HPDE6-E6E7 (cell line): ENCODE data around the gene STAMBPL1.
"Not testable (repeated sequence)": the region's sequence is repeated elsewhere in the genome, so short reads cannot be mapped to it uniquely, and the experiment has no call there.

Experiments
- DNase-seq: peaks from one replicate; pipeline ENCODE4 v3.0.0; 2011; ENCODE audit warnings: missing footprints; ENCODE audit errors: extremely low spot score

The STAMBPL1 gene

DNA sequence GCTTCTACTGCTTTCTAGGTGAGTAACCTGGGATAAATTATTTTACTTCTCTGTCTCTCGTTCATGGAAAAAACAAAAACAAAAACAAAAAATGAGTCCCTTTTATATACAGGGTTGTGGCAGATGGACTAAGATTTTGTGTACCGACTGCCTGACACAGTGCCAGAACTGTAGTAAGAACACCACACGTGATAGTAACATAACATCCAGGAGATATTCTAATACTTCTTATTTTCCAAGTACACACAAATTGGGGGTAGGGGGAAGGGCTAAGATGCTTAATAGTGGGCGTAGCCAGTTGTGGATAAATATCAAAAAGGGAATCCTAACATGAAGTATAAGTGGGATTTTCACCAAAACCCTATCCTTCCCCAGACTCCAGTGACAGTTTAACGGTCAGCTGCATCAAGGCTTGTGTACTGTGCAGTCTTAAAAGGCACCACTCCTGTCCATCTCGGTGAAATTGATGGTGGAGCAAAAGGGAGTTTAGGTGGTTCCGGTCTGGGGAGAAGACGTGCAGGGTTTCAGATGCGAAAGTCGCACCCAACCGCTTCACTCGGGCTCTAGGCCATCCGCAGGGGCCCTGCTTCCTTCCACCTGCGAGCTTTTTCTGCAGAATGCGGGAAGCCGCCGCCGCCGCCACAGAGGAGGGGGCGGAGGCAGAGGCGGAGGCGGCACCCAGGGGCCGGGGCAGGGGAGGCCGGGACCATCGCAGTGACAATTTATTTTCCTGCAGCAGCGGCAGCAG lies at the start of gene STAMBPL1:
STAMBPL1 (plus strand) TSS at position 712 of the 748 bp plus-strand sequence. CDS start 21,464 bp downstream, outside the sequence.
- peak; percentile 21 for DNase-seq

DNA sequence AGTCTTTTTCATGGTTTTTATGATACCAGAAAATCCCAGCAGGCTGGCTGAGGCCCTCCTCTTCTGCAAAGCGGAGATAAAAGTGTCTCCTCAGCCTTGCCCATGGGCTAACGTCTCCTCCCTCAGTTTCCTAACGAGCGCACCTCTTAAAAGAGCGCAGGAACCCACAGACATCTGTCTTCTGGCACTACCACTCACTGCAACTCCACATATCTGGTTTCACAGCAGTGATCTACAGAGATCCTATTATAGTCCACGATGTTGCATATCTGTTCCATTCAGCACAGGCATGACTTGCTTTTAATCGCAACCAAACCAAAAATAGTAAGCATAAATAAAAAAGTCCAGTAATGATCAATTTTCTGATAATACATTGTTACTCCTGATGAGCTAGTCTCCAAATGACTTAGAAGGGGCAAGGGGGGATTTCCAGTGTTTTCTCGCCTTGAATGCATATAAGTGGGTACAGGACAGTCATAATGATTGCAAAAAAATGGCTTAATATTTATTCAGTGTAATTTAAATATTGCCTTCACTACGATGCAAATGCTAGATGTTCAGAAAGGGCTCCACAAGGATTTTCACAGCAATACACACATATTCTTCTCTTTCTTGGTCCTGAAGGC lies 49.3 kb upstream of the STAMBPL1 start:
- DNase-seq, result no peak

DNA sequence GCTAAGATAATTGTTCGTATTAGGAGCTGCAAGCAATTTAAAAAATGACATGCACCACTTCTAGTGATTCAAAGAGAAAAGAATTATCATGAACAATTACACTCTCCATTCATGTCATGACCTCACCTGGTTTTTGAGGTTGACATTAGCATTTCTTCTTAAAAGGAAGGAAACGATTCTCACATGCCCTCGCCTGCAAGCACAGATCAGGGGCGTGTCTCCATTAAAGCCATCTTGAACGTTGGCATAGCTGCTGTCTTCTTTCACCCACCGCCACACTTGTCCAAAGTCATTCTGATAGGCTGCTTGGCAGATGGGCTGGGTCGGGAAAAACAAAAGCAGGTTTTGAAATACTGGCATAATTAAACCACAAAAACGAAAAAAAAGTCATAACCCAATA lies 48.3 kb upstream of the STAMBPL1 start:
- no peak for DNase-seq

DNA sequence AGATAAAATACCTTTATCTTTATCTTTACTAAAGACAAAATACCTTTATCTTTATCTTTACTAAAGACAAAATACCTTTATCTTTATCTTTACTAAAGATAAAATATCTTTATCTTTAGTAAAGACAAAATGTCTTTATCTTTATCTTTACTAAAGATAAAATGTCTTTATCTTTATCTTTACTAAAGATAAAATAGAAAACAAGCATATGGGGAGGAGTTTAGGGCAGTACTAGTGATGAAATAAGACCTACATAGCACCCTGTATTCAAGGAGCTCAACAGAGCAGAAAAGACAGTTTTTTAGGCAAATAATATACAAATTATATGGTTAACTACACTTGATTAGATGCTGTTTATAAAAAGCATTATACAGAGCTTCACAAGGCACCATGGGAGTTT lies 47.7 kb upstream of the STAMBPL1 start:
- DNase-seq, result no peak

DNA sequence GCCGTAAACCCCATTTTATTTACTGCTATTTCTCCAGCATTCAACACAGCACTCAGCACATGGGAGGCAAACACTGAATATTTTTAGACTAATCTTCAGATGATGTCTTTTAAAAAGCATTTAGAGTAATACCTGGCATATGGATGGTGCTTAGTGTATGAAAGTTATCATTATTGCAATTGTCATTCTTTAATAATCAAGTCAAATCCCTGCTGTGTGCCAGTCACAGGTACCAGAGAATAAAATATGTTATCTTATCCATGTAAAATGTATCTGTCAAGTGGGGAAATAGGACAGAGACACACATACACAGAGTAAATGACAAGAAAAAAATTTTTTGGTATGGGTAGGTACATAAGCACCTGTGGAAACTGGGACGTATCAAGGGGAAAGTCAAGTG lies 46.9 kb upstream of the STAMBPL1 start:
- no peak for DNase-seq

DNA sequence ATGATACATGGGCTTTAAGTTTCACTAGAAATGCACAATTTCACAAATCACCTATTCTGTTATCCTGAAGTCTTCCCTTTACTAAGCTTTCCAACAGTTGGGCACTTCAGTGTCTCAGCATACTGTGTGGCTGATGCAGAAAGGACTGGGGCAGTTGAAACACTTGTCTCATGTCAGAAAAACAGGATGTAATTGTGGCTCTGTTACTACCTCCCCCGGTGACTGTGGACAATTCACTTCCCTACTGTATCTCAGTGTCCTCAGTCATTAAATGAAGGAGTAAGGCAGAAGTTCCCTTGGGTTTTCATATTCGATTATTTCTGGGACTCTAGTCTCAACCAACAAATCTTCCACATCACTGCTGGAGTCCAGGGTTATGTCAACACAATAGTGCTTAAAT lies 46.3 kb upstream of the STAMBPL1 start:
- DNase-seq, result no peak

DNA sequence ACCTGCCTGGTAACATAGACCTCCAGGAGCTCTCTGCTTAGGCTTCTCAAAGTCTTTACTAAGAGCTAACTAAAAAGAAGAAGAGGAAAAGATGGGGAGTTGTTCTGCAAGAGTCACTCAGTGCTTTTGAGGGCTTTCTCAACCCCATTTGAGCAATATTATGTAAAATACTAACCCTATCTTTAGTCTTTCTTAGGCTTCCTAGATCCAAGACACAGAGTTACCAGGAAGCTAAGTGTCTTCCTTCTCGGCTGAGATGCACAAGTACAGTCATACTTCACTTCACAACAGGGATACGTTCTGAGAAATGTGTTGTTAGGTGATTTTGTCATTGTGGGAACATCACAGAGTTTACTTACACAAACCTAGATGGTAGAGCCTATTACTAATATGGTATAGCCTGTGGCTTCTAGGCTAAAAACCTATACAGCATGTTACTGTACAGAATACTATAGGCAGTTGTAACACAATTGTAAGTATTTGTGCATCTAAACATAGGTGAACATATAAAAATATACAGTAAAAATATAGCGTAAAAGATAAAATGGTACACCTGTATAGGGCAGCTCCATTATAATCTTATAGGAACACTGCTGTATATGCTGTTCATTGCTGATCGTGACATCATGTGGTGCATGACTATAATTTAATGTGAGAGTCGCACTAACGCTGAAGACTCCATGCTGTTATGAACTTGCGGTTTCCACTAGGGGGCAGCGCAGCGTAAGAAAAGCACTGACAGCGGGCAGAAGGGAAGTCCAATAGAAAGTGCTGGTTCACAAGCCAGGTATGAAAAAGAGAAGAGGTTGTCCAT lies 44.7 kb upstream of the STAMBPL1 start:
- peak; percentile 48 for DNase-seq

DNA sequence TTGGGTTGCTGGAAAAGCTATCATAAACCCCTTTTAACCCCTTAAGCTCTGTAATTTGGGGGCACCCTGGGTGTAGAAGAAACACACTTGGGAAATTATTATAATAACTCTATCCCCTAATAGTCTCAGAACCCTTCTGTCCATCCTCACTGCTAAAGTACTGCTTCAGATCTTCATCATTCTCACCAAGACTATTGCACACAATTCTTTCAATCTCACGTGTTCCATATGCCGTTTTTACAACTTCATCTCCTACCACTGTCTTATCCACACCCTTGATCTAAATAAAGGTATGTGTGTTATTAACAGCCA lies 44.2 kb upstream of the STAMBPL1 start:
- DNase-seq, result no peak

DNA sequence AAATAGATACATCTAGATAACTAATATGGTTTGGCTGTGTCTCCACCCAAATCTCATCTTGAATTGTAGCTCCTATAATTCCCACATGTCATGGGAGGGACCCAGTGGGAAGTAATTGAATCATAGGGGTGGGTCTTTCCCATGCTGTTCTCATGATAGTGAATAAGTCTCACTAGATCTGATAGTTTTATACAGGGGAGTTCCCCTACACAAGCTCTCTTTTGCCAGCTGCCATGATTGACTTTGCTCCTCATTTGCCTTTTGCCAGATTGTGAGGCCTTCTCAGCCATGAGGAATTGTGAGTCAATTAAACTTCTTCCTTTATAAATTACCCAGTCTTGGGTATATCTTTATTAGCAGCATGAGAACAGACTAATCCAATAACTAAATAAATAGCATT lies 42.4 kb upstream of the STAMBPL1 start:
- DNase-seq, result not testable (repeated sequence)

DNA sequence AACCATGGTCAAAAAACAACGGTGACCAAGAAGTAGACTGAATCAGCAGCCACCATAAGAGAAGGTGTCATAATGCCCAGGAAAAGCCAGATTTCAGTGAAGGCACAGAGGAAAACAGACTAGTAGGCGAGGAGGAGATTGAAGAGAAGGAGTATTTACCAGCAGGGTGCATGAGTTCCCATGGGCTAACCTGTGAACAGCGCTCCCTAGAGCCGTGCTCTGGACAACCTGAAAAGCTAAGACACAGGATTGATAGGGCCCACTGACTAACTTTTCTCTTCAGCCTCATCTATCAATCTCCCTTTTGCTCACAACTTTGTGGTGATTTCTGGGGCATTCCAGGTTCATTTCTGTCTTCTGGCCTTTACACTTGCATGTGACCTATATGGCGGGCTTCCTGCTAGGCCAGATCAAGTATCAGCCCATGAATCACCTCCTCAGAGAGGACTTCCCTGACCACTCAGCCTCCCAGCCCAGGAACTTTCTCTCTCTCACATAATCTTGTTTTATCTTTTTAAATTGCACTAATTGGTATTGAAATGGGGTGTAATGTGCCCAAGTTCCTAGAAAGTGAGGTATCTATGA lies 41.2 kb upstream of the STAMBPL1 start:
- DNase-seq, result no peak

DNA sequence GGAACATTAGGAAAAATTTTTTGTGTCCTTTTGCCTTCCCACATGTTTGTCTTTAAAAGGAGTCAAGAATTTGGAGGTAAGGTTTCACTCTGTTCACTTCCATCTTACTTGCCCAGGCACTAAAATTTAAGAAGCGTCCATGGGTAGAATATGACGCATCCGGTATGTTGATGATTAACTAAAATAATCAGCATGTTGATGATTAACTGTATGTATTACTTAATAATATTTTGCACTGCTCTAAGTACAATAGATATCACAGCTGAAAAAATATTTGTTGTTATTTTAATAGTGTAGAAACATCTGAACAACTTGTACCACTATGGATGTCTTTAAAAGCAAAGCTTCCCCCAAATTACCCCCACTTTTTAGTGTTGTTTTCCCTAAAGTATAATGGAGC lies 39.9 kb upstream of the STAMBPL1 start:
- peak; percentile 10 for DNase-seq

DNA sequence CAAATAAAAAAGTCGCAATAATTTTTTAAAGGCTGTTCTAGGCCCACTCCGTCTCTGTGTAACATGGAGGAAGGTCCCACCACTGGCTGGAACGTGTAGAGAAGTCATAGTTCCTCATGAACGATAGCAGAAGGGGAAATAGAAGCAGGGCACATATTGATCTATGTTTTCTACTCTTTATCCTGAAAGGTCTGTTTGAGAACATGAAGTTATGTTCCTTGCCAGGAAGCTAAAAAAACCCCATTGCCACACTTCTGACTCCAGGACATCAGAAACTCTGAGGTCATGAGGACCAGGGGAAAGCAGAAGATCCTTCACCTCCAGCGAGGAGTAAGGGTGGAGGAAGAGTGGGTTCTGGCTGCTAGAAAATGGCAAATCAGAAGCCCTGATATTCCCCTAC lies 39.2 kb upstream of the STAMBPL1 start:
- DNase-seq, result no peak

DNA sequence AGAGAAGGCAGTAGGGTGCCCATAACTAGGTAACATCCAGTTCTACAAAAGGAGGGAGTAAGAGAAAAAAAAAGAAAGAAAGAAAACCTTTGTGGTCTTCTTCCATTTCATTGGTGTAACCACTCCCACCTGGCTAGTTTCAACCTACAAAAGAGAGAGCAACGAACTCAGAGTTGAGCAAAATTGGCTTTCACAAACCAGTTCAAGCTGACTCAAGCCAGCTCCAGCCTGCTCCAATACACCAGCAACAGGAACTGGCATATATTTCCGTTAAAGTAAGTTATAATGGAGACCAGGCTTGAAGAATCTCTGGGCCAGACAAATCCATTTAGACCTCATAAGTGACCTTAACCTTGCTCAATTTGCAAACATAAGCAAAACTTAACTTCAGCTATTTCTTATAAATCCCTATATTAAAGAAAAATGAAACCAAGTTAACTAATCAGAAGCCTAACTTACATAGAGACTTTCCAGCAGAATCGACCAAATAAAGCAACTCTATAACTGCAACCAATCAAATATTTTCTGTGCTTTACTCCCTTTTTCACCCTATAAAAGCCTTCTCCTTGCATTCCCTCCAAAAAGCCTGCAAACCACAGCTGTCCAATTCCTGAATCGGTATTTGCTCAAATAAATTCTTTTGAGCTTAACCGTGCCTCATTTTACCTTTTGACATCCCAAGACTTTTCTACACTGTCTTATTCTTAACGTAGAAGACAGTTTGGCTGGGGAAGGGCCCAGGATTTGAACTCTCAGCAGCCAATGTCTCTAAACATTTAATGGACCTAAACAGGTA lies 38.5 kb upstream of the STAMBPL1 start:
- no peak for DNase-seq

DNA sequence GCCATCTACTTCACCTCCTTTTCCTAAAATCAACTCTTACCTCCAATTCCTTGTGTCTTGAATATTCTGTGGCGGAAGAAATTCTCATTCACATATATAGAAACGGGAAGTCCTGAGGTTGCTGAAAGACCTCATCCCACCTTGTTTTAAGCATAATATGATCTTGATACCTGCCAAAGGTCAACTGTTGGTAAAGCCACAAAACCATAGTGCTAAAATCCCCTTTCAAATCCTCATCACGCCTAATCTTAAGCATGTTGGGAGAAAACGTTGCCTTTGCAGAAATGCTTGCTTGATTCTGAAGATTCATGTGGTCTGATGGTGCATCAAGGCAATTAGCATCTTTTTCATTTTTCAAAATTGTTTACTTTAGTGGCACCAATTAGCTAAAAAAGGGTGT lies 36.9 kb upstream of the STAMBPL1 start:
- no peak for DNase-seq

DNA sequence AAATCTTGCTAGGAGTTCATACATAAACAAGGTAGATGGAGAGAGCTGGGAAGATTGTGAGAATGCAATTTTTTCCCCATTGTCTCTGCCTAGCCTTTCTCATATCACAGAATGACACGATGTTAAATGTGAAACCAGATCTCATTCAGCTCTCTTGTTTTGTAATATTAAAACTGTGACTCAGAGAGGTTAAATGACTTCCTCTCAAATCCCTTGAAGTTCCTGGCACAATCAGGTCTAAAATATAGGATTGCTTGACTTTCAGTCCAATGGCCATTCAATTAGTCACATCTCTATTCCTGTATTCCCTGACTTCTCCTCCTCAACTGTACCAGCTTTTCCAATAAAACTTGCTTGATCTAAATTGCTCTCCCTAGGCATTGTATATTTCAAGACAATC lies 31.5 kb upstream of the STAMBPL1 start:
- DNase-seq, result peak; percentile 20

DNA sequence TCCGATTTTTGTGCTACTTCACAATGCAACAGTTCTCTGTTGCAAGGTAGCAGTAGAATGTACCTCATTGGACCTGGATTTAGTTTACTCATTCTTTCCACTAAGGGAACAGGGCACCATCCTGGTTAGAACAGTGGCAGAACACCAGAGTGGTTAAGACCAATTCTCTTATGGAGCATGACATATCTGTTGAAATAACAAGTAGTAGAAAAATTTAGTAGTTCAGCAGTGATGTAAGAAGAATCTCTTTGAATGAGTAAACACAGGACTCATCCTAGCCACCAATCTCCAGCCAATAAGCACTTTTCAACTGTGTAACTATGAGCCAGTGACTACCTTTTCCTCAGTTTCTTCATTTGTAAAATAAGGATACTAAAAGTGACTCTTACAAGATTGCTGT lies 30.8 kb upstream of the STAMBPL1 start:
- DNase-seq, result no peak

DNA sequence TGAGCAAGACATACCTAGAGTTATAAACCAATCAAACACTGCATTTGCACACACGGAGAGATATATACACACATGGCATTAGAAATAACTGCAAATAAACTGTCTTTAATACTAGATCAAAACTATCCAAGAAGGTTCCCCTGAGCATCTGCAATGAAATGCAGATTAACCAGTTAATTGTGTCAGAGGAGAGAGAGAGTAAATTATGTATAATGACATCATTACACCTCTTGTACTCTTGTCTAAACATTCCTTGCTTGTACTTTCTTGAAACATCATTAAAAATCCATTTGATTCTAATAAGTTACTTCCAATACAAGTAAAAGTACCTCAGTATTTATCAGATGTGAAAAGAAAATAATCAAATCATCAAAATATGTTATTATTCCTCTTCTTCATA lies 29.3 kb upstream of the STAMBPL1 start:
- DNase-seq, result no peak

DNA sequence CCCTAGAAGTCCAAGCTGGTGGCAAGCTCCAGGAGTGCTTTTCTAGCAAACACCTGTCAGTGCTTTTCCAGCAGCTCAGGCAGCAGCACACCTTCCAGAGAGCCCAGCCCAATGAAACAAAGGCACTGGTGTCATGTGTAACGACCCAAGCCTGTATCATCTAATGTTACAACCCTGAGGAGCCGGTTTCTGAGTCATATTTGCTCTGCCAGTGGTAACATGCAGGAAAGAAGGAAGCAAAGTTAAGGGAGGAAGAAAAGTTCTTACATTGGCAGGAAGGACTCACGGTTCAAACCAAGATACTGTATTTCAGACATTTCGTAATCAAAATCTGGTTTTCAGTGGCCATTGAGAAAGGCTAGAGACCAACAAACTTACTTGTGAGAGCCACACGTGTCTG lies 28.3 kb upstream of the STAMBPL1 start, which contains the start of gene ANKRD22:
ANKRD22 (minus strand) TSS at position 139 of the 400 bp plus-strand sequence. CDS start 237 bp downstream, outside the sequence.
- peak; percentile 88 for DNase-seq

DNA sequence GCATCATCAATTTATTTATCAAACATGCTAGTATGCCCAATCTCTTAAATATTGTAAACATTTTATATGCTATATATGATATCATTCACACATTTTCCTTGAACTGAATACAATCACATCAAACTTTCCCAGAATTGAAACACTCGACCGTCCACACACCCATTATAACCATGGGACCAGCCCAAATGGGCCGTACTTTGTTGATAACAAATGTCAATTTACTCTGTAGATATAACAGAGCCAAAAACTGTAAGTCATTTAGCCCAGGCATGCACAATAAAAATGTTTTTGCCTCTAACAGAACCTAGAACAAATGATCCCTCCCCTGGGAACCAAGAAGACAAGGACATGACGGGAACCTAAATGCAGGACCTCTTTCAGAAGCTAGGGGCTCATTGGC lies 27.7 kb upstream of the STAMBPL1 start:
- no peak for DNase-seq

DNA sequence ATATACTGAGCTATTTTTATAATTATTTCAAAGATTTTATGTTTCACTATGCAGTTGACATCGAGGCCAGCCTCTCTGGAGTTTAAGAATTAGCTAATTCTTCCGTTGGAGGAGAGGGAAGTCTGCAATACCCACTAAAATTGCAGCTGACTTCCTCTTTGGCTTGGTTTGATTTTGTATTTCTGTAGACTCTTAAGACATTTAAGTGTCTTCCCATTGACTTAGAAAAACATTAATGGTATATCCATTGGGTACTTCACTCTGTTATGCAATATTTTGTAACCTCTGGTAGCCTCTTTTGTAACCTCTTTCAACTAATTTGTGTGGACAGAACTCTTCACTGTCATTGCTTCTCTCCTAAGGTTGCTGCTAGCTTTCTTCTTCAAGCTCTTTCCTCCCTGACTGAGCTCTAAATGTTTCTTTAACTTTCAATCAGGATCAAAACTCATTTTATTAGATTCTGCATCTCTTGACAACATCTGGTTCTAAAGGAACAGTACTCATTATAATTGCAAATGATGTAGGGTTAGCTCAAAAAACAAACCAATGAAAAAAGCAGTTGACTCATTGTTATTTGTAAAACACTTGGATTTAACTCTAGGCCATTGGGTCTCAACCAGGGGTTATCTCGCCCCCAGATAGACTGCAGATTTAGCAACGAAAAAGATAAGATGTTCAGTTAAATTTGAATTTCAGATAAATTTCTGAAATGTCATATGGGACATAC lies 26.7 kb upstream of the STAMBPL1 start:
- DNase-seq, result no peak

DNA sequence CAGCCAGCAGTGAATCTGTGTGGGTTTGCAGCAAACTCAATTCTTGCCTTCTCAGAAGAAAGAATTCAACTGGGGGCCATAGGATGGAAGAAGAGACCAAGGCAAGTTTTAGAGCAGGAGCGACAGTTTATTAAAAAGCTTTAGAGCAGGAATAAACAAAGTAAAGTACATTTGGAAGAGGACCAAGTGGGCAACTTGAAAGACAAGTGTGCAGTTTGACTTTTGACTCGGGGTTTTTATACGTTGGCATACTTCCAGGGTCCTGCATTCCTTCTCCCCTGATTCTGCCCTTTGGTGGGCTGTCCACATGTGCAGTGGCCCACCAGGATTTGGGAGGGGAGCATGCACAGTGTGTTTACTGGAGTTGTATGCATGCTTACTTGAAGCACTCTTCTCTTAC lies 25.4 kb upstream of the STAMBPL1 start:
- no peak for DNase-seq
